PC-3 (cell line): Measurements from ENCODE around the gene SERINC2. TPM values are rescaled to one million over a fixed set of nuclear protein-coding genes. Genes with fewer than 3 reads are reported as not detected.
"Not testable (repeated sequence)": the region's sequence is repeated elsewhere in the genome, so short reads cannot be mapped to it uniquely, and the experiment has no call there.

Experiments
- ATAC-seq: fragments of 200-7000 bp; cut with Tn5 transposase; 2 replicates; pipeline ENCODE4 v1.9.1; 2020; ENCODE audit warnings: mild to moderate bottlenecking, moderate library complexity
- BruUV-seq: library from RNA; stranded (reverse); fragments of 400-500 nt; replicated peaks from 2 replicates; lab custom pipeline; 2021; lab: Mats Ljungman, UMichigan
- CTCF ChIA-PET: fragments of 300-600 bp; sonication (Branson Sonifier 250); formaldehyde crosslinking; loops from one replicate; lab custom pipeline; 2022; ENCODE audit warnings: antibody characterized with exemption; lab: Charles Lee
- POLR2A ChIA-PET: fragments of 300-600 bp; sonication (Branson Sonifier 250); formaldehyde crosslinking; loops from one replicate; lab custom pipeline; 2022; ENCODE audit warnings: antibody characterized with exemption; ENCODE audit not compliant: unreplicated experiment; lab: Charles Lee
- DNase-seq: peaks from one replicate; pipeline ENCODE4 v3.0.0-alpha.2; 2015
- H2AFZ ChIP-seq: fragments of 300-600 bp; sonication (generic); 2 replicates; pipeline ENCODE4 v1.6.0; 2016; ENCODE audit warnings: antibody characterized with exemption, low read length
- H3F3A ChIP-seq: fragments of 300-600 bp; sonication (generic); one replicate; pipeline ENCODE4 v1.6.0; 2017; ENCODE audit warnings: antibody characterized with exemption, low read length, control low read depth, mild to moderate bottlenecking; ENCODE audit not compliant: unreplicated experiment
- H3K27ac ChIP-seq: fragments of 300-600 bp; sonication (generic); 2 replicates; pipeline ENCODE4 v1.5.1; 2016; ENCODE audit warnings: mild to moderate bottlenecking, low read length
- H3K27me3 ChIP-seq: fragments of 300-600 bp; sonication (generic); 2 replicates; pipeline ENCODE4 v1.6.1; 2016; ENCODE audit warnings: low read length, mixed read lengths
- H3K36me3 ChIP-seq: fragments of 300-600 bp; sonication (generic); 2 replicates; pipeline ENCODE4 v1.6.1; 2016; ENCODE audit warnings: low read depth, mixed run types, low read length, mixed read lengths
- H3K4me1 ChIP-seq: fragments of 300-600 bp; sonication (generic); 2 replicates; pipeline ENCODE4 v1.5.1; 2016; ENCODE audit warnings: low read length; ENCODE audit not compliant: insufficient read depth
- H3K4me2 ChIP-seq: fragments of 300-600 bp; sonication (generic); 2 replicates; pipeline ENCODE4 v1.6.0; 2016; ENCODE audit warnings: low read length
- H3K4me3 ChIP-seq: fragments of 300-600 bp; sonication (generic); 2 replicates; pipeline ENCODE4 v1.5.1; 2016; ENCODE audit warnings: mild to moderate bottlenecking, low read length, mixed read lengths
- H3K79me2 ChIP-seq: fragments of 300-600 bp; sonication (generic); 2 replicates; pipeline ENCODE4 v1.6.1; 2017; ENCODE audit warnings: low read length, mixed read lengths
- H3K9ac ChIP-seq: fragments of 300-600 bp; sonication (generic); 2 replicates; pipeline ENCODE4 v1.6.0; 2016; ENCODE audit warnings: mild to moderate bottlenecking, low read length
- H3K9me2 ChIP-seq: fragments of 300-600 bp; sonication (generic); replicated peaks from 2 replicates; pipeline ENCODE4 v1.6.1; 2016; ENCODE audit warnings: mixed run types, low read length, mixed read lengths
- H3K9me3 ChIP-seq: fragments of 300-600 bp; sonication (generic); 2 replicates; pipeline ENCODE4 v1.6.1; 2016; ENCODE audit warnings: low read length, mixed read lengths
- H4K20me1 ChIP-seq: fragments of 300-600 bp; sonication (generic); 2 replicates; pipeline ENCODE4 v1.6.1; 2016; ENCODE audit warnings: low read length, mixed read lengths
- EZH2 ChIP-seq: fragments of 300-600 bp; sonication (generic); IDR thresholded peaks from one replicate; pipeline ENCODE4 v1.6.1; 2017; ENCODE audit warnings: antibody characterized with exemption, mild to moderate bottlenecking, low read length; ENCODE audit not compliant: unreplicated experiment
- EZH2phosphoT487 ChIP-seq: fragments of 300-600 bp; sonication (generic); IDR thresholded peaks from 2 replicates; pipeline ENCODE4 v1.6.1; 2018; ENCODE audit warnings: mild to moderate bottlenecking, antibody characterized with exemption, low read length, borderline replicate concordance
- intact Hi-C: fragments of 100-400 bp; cut with micrococcal nuclease; formaldehyde crosslinking; loops from 2 replicates; pipeline ENCODE4 v1.9.0; 2023
- total RNA-seq: library from RNA; depleted of rRNA; stranded (reverse); fragments of >200 nt; gene quantifications from 2 replicates; pipeline ENCODE4 v1.2.3, GENCODE V29; 2014
- TF ChIP-seq, protein P1 (sequence below): fragments of 300-600 bp; sonication (generic); conservative IDR thresholded peaks from 2 replicates; pipeline ENCODE4 v1.5.1; 2017; ENCODE audit warnings: antibody characterized with exemption, low read depth, mild to moderate bottlenecking, low read length

Gene SERINC2
- total RNA-seq, 1 experiment from 2014 or later: 51.5 TPM

DNA sequence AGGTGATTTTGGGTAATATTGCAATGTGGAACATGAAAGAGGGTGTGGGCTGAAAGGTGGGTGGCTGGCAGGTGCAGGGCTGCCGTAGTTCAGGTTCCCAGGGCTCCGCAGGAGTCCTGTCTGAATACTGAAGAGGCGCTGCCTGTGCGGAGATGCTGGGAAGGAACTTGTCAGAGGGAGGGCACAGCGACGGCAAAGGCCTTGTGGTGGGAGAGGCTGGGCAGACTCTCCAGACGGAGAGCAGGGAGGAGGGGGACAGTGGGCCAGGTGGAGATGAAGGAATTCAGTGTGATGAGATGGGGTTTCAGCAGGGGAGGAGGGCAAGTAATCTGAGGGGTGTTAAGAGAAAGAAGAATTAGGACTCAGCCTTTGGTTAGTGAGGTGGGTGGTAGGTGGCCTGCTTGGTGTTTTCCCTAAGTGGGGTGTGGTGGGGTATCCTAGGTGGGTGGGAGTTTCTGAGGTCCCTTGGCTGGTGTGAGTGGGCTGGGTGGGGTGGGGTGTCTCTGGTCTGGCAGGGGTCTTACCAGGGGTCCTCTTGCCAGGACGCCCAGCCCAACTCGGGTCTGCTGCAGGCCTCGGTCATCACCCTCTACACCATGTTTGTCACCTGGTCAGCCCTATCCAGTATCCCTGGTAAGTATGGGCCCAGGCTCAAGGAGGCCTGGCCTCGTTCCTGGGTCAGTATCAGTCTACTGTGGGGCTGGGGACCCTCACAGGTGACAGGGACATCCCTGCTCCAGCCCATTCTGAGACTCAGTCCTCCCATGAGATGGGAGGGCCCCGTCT is 15.6 kb downstream of the SERINC2 start:
- no peaks in the 10 kb centered on the region for H3K9me3 ChIP-seq
- H3K27me3 ChIP-seq: no peaks in the 10 kb centered on the region
- H3K9me2 ChIP-seq: no peaks in the 10 kb centered on the region
- H3K79me2 ChIP-seq: no peaks in the 10 kb centered on the region
- BruUV-seq: no TSS peak
- H3F3A ChIP-seq: no peaks in the 10 kb centered on the region
- no peak overlapping the region for H3K27ac ChIP-seq
- no peak overlapping the region for H2AFZ ChIP-seq
- no peak overlapping the region for H3K4me3 ChIP-seq
- TF ChIP-seq EZH2phosphoT487 (no peak), EZH2 (no peak)
- TF ChIP-seq, protein P1, sequence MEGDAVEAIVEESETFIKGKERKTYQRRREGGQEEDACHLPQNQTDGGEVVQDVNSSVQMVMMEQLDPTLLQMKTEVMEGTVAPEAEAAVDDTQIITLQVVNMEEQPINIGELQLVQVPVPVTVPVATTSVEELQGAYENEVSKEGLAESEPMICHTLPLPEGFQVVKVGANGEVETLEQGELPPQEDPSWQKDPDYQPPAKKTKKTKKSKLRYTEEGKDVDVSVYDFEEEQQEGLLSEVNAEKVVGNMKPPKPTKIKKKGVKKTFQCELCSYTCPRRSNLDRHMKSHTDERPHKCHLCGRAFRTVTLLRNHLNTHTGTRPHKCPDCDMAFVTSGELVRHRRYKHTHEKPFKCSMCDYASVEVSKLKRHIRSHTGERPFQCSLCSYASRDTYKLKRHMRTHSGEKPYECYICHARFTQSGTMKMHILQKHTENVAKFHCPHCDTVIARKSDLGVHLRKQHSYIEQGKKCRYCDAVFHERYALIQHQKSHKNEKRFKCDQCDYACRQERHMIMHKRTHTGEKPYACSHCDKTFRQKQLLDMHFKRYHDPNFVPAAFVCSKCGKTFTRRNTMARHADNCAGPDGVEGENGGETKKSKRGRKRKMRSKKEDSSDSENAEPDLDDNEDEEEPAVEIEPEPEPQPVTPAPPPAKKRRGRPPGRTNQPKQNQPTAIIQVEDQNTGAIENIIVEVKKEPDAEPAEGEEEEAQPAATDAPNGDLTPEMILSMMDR: no peak
- no peak for ATAC-seq
- H3K9ac ChIP-seq: no peak overlapping the region
- no peaks in the 10 kb centered on the region for H4K20me1 ChIP-seq
- peaks cover 21% of the 10 kb centered on the region for H3K4me1 ChIP-seq
- ChIA-PET POLR2A (no interaction called here), CTCF (no interaction called here)
- H3K4me2 ChIP-seq: no peak overlapping the region
- no peak for DNase-seq
- peaks cover 6% of the 10 kb centered on the region for H3K36me3 ChIP-seq
- intact Hi-C loops: no loop called here

DNA sequence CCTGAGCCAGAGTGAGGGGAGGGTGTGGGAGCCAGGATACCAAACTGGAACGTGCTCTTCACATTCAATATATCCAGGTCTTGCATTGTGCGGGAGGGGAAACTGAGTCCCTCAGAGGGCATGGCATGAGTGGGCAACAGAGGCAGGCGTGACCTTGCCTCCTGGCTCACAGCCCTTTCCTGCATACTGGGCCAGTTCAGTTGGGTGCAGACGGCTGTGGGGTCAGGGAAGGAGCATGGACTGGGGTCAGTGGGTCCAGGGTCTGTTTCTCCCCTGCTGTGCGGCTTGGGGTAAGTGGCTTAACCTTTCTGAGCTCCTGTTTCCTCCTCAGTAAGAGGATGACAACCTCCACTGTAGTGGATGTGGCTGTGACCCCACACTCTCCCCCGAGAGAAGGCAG is 16.6 kb downstream of the SERINC2 start:
- H3K79me2 ChIP-seq: no peaks in the 10 kb centered on the region
- CTCF ChIA-PET: no interaction called here

GRCh38 chr1:31431351-31432257 is 18.6 kb downstream of the SERINC2 start:
- H3K4me3 ChIP-seq, H3K79me2 ChIP-seq, H3K4me1 ChIP-seq, H3K27me3 ChIP-seq, H4K20me1 ChIP-seq, H3K4me2 ChIP-seq, H3K9ac ChIP-seq, H3F3A ChIP-seq, H3K9me2 ChIP-seq, H3K9me3 ChIP-seq, intact Hi-C loops, CTCF ChIA-PET, ATAC-seq, H2AFZ ChIP-seq, H3K36me3 ChIP-seq, DNase-seq, H3K27ac ChIP-seq, POLR2A ChIA-PET, BruUV-seq: not testable (repeated sequence)

More for the DNA sequence above, 16.6 kb downstream of the SERINC2 start:
- Histone ChIP-seq H3K27ac (no peak overlapping the region), H3K27me3 (no peaks in the 10 kb centered on the region), H3K36me3 (peaks cover 6% of the 10 kb centered on the region), H3K4me3 (no peak overlapping the region), H3K4me1 (peaks cover 21% of the 10 kb centered on the region), H4K20me1 (no peaks in the 10 kb centered on the region), H3K9me3 (no peaks in the 10 kb centered on the region), H3F3A (no peaks in the 10 kb centered on the region), H2AFZ (no peak overlapping the region), H3K9ac (no peak overlapping the region), H3K4me2 (no peak overlapping the region), H3K9me2 (no peaks in the 10 kb centered on the region)
- TF ChIP-seq EZH2: no peak
- TF ChIP-seq EZH2phosphoT487: no peak
- TF ChIP-seq, protein P1: no peak
- POLR2A ChIA-PET: no interaction called here
- intact Hi-C loops: no loop called here
- ATAC-seq (no peak), DNase-seq (no peak)
- no TSS peak for BruUV-seq
